HepG2 (cell line): ENCODE results near the gene ZFPM1. TPM values are rescaled to one million over a fixed set of nuclear protein-coding genes. Genes with fewer than 3 reads are reported as not detected.

Source experiments
- ATAC-seq: fragments of 200-7000 bp; cut with Tn5 transposase; 3 replicates; pipeline ENCODE4 v1.9.1; 2020; ENCODE audit warnings: mild to moderate bottlenecking, moderate library complexity
- BruUV-seq: library from RNA; stranded (reverse); fragments of 400-500 nt; replicated peaks from 2 replicates; lab custom pipeline; 2021; lab: Mats Ljungman, UMichigan
- CTCF ChIA-PET: fragments of 300-600 bp; formaldehyde crosslinking; extraction: SDS; loops from one replicate; lab custom pipeline; 2021; ENCODE audit warnings: low total read pairs, inconsistent platforms, low intra/inter-chr PET ratio; lab: Yijun Ruan, JAX
- POLR2A ChIA-PET: fragments of 350-600 bp; sonication (Branson Sonifier 250); formaldehyde crosslinking; loops from one replicate; lab custom pipeline; 2020; ENCODE audit warnings: antibody characterized with exemption, inconsistent platforms; lab: Yijun Ruan, JAX
- DNase-seq: peaks from one replicate; pipeline ENCODE4 v3.0.0-alpha.2; 2015; ENCODE audit warnings: low spot score
- FAIRE-seq: peaks from 3 replicates; lab custom pipeline; 2011; peaks lifted over from hg19 to GRCh38; lab: Jason Lieb, UNC
- H2AFZ ChIP-seq: one replicate; pipeline ENCODE4 v1.6.1; 2011; ENCODE audit warnings: low read length, inconsistent platforms
- H3K27ac ChIP-seq: fragments of 300-600 bp; 3 replicates; pipeline ENCODE4 v1.8.0; 2011; ENCODE audit warnings: mixed run types, mild to moderate bottlenecking, mixed read lengths, low read length, inconsistent platforms; ENCODE audit not compliant: insufficient read depth; ENCODE audit errors: extremely low read length
- H3K27me3 ChIP-seq, 2 experiments: fragments of 200-600 bp in 1 of 2; 2 replicates in 1 of 2; 3 replicates in 1 of 2; pipeline versions ENCODE4 v1.6.0 to v1.8.0; 2011; ENCODE audit warnings: low read length in 2 of 2, mild to moderate bottlenecking in 2 of 2, moderate library complexity in 2 of 2, inconsistent platforms in 1 of 2; ENCODE audit not compliant: insufficient read depth in 2 of 2, control insufficient read depth in 1 of 2
- H3K36me3 ChIP-seq, 2 experiments: fragments of 200-600 bp in 1 of 2; replicated peaks in 1 of 2; 2 replicates in 1 of 2; 3 replicates in 1 of 2; pipeline versions ENCODE4 v1.5.1 to v1.8.0; 2011; ENCODE audit warnings: low read length in 2 of 2, inconsistent platforms in 1 of 2; ENCODE audit not compliant: insufficient read depth in 2 of 2, control insufficient read depth in 1 of 2
- H3K4me1 ChIP-seq: 2 replicates; pipeline ENCODE4 v1.5.1; 2012; ENCODE audit warnings: low read length, inconsistent platforms; ENCODE audit not compliant: insufficient read depth
- H3K4me2 ChIP-seq: 2 replicates; pipeline ENCODE4 v1.6.0; 2011; ENCODE audit warnings: low read depth, low read length, inconsistent platforms
- H3K4me3 ChIP-seq, 3 experiments: fragments of 200-600 bp in 1 of 3; sonication (generic), shearing (Covaris generic) in 1 of 3; replicated peaks in 1 of 3; 2 replicates each; pipeline ENCODE4 v1.5.1; 2011 to 2016; ENCODE audit warnings: low read length in 3 of 3, inconsistent platforms in 2 of 3, low read depth in 2 of 3, mild to moderate bottlenecking in 2 of 3, control low read depth in 1 of 3, mixed read lengths in 1 of 3; ENCODE audit not compliant: insufficient read depth in 1 of 3
- H3K79me2 ChIP-seq: one replicate; pipeline ENCODE4 v1.6.1; 2011; ENCODE audit warnings: low read length, inconsistent platforms; ENCODE audit not compliant: insufficient read depth
- H3K9ac ChIP-seq: 2 replicates; pipeline ENCODE4 v1.6.0; 2011; ENCODE audit warnings: mild to moderate bottlenecking, low read depth, low read length, inconsistent platforms; ENCODE audit not compliant: insufficient read depth
- H3K9me3 ChIP-seq: 2 replicates; pipeline ENCODE4 v1.5.1; 2012; ENCODE audit warnings: mild to moderate bottlenecking, low read length
- H4K20me1 ChIP-seq: 2 replicates; pipeline ENCODE4 v1.6.0; 2011; ENCODE audit warnings: inconsistent platforms, mild to moderate bottlenecking, low read length, moderate library complexity; ENCODE audit not compliant: insufficient read depth
- PBX3 ChIP-seq: sonication (generic); formaldehyde crosslinking; IDR thresholded peaks from 2 replicates; pipeline ENCODE4 v1.8.1; 2023; ENCODE audit warnings: missing genetic modification reagents, inconsistent platforms, borderline replicate concordance
- ZHX1 ChIP-seq: sonication (generic); formaldehyde crosslinking; IDR thresholded peaks from 2 replicates; pipeline ENCODE4 v1.8.1; 2022; ENCODE audit warnings: low read depth, mild to moderate bottlenecking, missing genetic modification reagents
- ZMYM2 ChIP-seq: sonication (generic); formaldehyde crosslinking; IDR thresholded peaks from 2 replicates; pipeline ENCODE4 v1.8.0; 2022; ENCODE audit warnings: mild to moderate bottlenecking, missing genetic modification reagents
- ZNF230 ChIP-seq: sonication (generic); formaldehyde crosslinking; IDR thresholded peaks from 2 replicates; pipeline ENCODE4 v1.4.0; 2020; ENCODE audit warnings: mild to moderate bottlenecking, missing genetic modification reagents
- ZNF543 ChIP-seq: sonication (generic); formaldehyde crosslinking; IDR thresholded peaks from 2 replicates; pipeline ENCODE4 v1.4.0; 2020; ENCODE audit warnings: mild to moderate bottlenecking, missing genetic modification reagents
- ZNF691 ChIP-seq: sonication (generic); formaldehyde crosslinking; IDR thresholded peaks from 2 replicates; pipeline ENCODE4 v1.4.0; 2020; ENCODE audit warnings: missing genetic modification reagents, low read depth, mild to moderate bottlenecking, borderline replicate concordance
- WGBS: methylation state at CpG from one replicate; pipeline ENCODE4 v1.1.6; 2017; ENCODE audit warnings: low lambda C conversion rate; 5-methylcytosine and 5-hydroxymethylcytosine counted together
- in situ Hi-C: cut with HindIII; loops from 2 replicates; pipeline ENCODE4 v1.10.0; 2017; ENCODE audit warnings: low pct_unique_long_range_greater_than_20kb; ENCODE audit not compliant: extremely low pct_ligation_motif_present
- intact Hi-C: fragments of 100-400 bp; cut with micrococcal nuclease; formaldehyde crosslinking; loops from one replicate; pipeline ENCODE4 v1.10.0; 2022; ENCODE audit not compliant: unreplicated experiment
- polyA plus RNA-seq, 8 experiments: library from polyadenylated mRNA; depleted of rRNA in 3 of 8; stranded (reverse) in 7 of 8; unstranded in 1 of 8; fragments of >200 nt; fragmentation: Illumina TruSeq in 4 of 8; extraction: Trizol in 4 of 8; gene quantifications; 2 replicates each; pipeline versions ENCODE4 v1.2.1 to v1.2.3, GENCODE V29; 2011 to 2016; ENCODE audit warnings: low read depth in 4 of 8, missing spikeins in 1 of 8, mixed read lengths in 1 of 8; ENCODE audit not compliant: insufficient read depth in 1 of 8
- total RNA-seq, 5 experiments: library from RNA; depleted of rRNA; stranded (reverse); fragments of >200 nt; fragmentation: Illumina TruSeq; extraction: Trizol; gene quantifications; 2 replicates each; pipeline ENCODE4 v1.2.3, GENCODE V29; 2016; ENCODE audit warnings: low read depth in 1 of 5

The ZFPM1 gene
- total and polyA plus RNA-seq, 2 of the 13 experiments (the other 11 are each of a cell fraction or from before 2014, with no cell fraction given): 1.3 to 3.8 TPM

DNA sequence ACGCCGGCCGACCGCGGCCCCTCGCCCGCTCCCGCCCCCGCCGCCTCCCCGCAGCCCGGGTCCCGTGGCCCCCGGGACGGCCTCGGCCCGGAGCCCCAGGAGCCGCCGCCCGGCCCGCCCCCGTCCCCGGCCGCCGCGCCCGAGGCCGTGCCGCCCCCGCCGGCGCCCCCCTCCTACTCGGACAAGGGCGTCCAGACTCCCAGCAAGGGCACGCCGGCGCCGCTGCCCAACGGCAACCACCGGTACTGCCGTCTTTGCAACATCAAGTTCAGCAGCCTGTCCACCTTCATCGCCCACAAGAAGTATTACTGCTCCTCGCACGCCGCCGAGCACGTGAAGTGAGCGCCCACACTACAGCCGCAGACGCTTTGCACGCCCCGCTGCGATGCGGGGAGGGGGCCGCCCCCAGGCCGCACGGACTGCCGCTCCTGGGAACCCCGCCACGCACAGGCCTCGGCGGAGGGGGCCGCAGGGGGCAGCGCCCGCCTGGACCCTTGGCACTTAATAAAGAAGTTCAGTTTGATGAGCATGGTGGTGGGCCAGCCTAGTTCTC lies 81.6 kb downstream of the ZFPM1 start:
- 98% methylated on average over 52 of the region's 65 CpGs for WGBS
- no peak overlapping the region for H3K9ac ChIP-seq
- ATAC-seq (no peak), FAIRE-seq (no peak), DNase-seq (no peak)
- no peak overlapping the region for H3K27ac ChIP-seq
- H3K4me3 ChIP-seq: no peak overlapping the region
- H3K9me3 ChIP-seq: no peaks in the 10 kb centered on the region
- no peaks in the 10 kb centered on the region for H3K79me2 ChIP-seq
- H3K36me3 ChIP-seq: peaks cover 2 to 15% of the 10 kb centered on the region in 2 experiments; a peak in 3 of 5 replicates
- no peak overlapping the region for H3K4me2 ChIP-seq
- H3K27me3 ChIP-seq: peaks cover 8 to 18% of the 10 kb centered on the region in 2 experiments; a peak in 4 of 5 replicates
- TF ChIP-seq ZHX1 (0 out of 2 replicates have a peak, but pooled peaks have one; percentile 5), ZNF543 (CRISPR knock-in tag) (no peak), ZMYM2 (CRISPR knock-in tag) (no peak), ZNF230 (no peak), ZNF691 (CRISPR knock-in tag) (no peak), PBX3 (no peak)
- ChIA-PET CTCF (no interaction called here), POLR2A (no interaction called here)
- H2AFZ ChIP-seq: no peak overlapping the region
- in situ Hi-C loops (no loop called here), intact Hi-C loops (no loop called here)
- BruUV-seq: no TSS peak
- H3K4me1 ChIP-seq: peaks cover 2% of the 10 kb centered on the region
- no peaks in the 10 kb centered on the region; the same call in 1 of the 2 replicates for H4K20me1 ChIP-seq
